GM19328 (cell line): Measurements from ENCODE around the gene GTF2A1L.
"Not testable (repeated sequence)": the region's sequence is repeated elsewhere in the genome, so short reads cannot be mapped to it uniquely, and the experiment has no call there.

Experiments
- ATAC-seq: cut with Tn5 transposase; IDR thresholded peaks from one replicate; pipeline ENCODE4 v1.9.1; 2021; ENCODE audit warnings: mild to moderate bottlenecking, moderate library complexity; ENCODE audit not compliant: unreplicated experiment

GTF2A1L gene

DNA sequence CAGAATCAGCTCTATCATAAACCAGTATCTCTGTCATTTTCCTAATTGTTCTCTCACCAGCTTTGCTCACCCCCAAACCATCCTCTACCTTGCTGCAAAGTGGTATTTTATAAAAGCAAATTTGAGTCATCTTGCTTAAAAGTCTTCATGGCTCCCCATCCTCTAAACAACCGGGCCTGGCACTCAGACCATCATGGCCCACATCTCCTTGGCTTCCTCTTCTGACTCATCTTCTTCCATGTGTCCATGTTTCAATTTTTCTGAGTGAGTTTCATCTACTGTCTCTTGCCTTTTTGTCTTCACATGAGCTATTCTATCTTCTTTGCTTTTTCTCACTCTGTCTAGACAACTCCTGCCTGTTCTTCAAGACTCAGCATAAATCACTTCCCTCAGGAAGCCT lies 79.2 kb downstream of the GTF2A1L start:
- no peak for ATAC-seq

DNA sequence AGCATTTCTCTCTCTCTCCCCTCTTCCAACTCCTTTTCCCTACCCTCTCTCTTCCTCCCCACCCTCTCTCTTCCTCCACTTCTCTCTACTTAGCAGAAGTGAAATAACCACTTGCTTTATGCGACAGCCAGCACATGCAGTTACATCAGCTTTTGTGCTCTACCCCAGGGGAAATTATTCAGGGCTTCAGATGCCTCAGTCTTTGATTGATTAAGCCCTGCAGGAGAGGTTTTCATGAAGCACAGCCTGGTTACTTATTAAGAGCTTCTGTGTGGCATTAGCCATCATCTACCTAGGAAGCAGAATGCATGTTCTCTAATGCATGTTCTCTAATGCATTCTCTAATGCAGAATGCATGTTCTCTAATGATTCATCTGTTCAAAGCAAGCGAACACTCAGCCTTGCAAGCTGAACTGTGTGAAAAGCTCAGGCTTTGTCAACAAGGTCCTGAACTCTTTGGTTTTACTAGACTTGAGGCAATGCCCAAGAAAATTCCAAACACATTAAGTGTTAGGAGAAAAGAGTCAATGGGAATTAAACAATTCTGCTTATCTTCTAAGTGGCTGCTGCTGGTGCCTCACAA lies 81.8 kb downstream of the GTF2A1L start:
- ATAC-seq = no peak

DNA sequence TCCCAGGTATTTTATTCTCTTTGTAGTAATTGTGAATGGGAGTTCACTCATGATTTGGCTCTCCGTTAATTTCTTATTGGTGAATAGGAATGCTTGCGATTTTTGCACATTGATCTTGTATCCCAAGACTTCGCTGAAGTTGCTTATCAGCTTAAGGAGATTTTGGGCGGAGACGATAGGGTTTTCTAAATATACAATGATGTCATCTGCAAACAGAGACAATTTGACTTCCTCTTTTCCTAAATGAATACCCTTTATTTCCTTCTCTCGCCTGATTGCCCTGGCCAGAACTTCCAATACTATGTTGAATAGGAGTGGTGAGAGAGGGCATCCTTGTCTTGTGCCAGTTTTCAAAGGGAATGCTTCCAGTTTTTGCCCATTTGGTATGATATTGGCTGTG lies 86.0 kb downstream of the GTF2A1L start:
- not testable (repeated sequence) for ATAC-seq

DNA sequence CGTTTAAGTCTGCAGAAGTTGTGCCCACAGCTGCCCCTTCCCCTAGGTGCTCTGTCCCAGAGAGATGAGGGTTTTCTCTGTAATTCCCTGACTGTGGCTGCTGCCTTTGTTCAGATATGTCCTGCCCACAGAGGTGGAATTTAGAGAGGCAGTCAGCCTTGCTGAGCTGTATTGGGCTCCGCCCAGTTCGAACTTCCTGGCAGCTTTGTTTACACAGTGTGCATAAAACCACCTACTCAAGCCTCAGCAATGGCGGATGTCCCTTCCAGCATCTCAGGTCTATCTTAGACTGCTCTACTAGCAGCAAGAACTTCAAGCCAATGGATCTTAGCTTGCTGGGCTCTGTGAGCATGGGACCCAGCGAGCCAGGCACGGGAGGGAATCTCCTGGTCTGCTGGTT lies 89.8 kb downstream of the GTF2A1L start:
- ATAC-seq = no peak

DNA sequence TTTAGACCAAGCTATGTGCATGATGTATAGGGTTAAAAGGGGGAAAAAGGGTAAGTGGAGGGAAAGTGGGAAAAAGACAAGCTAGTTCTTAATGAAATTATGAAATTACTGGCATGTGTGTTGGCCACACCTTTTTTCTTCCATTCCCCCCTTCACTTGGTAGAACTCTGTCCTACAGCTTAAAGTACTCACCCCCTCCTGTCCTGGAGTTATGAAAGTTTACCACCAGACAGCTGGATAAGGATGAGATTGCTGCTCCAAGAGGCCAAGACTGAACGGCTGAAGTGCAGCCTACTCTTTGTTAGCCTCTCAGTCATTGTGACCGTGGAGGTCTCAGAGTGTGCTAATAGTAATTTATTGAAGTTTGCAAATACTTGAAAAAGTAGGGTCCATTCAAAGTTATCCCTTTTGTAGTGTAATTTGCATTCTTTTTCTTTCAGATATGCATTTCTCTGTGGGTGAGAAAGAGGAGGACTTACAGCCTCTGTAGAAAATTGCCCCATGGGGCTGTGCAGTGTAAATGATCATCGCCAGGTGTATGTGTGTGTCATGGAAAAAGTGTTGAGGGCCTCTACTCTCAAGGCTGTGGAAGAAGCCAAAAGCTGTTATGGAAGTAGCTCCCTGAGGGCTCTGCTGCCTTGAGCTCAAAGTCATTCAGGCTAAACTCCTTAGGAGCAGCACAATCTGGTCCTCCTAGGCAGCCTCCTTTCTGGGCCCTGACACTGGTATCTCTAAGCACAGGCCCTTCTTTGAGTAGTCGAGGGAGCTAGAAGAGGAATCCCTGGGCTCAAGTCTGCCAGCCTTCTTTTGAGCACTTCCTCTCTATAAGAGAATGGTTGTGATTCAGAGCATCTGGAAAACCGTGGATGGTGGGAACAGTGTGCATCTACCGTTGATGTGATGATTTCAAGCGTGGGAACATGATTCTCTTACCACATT lies 91.7 kb downstream of the GTF2A1L start:
- ATAC-seq = no peak

DNA sequence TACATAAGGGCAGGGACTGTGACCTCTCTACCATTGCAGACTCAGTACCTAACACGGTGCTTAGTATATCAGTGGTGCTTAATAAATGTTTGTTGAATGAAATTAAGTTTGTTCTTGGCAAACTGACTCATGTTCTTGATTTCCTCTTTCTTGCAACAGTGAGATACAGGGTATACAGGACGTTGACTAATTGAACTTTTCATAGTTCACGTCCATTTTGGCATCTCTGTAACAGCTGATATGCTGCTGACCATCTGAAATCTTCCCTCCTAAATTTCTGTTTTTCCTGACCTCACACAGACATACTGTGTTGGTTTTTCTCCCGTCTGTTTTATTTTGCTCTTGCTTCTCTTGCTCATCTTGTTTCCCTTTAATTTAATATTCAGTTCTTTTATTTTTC lies 93.7 kb downstream of the GTF2A1L start:
- ATAC-seq = no peak

DNA sequence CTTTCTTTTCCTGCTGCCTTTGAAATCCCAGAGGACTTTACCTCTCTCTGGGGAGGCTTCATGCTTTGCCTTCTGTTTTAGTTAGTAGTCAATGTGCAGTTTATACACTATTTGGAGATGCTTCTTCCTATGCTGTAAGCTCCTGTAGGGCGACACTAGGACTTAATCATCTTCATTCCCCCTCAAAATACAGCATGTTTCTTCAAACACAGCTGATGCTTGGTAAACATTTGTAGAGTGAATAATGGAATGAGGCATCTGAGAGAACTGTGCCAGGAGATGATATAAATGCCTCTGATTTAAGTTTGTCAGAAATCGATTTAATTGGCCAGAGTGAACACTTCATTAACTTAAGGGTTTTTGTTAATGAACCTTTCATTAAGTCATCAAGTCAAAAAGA lies 94.5 kb downstream of the GTF2A1L start:
- no peak for ATAC-seq

DNA sequence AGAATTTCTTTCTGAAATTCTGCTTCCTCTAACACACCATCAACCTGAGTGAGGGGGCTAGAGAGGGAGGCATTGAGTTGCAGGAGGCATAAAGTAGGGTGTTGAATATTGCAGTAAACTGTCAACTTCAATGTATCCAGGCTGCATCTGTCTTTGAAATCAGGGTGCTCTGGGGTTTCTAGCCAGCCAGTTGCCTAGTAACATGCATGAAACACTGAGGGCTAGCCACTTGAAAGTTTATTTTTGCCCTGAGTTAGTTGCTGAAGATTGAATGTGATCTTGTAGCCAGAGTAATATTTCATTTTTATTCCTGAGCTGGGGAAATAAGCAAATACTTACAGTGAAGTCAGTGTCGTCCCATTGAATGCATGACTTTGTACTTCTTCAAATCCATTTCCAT lies 96.0 kb downstream of the GTF2A1L start:
- ATAC-seq = no peak

DNA sequence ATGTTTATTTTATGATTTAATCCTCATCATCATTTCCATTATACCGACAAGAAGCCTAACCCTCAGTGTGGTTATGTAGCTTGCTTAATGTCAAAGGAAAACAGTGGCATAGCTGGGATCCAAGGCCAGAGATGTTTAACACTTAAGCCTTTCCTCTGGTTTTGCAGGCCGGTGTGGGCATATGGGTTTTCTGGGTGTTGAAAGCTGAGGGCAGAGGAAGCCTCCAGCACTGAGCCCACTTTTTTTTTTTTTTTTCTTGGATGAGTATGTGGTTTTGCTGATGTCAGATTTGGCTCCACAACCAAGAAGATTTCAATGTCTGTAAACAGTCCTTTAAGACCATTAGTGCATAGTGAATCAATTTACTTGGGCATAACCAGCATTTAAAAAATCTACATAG lies 96.6 kb downstream of the GTF2A1L start:
- no peak for ATAC-seq

DNA sequence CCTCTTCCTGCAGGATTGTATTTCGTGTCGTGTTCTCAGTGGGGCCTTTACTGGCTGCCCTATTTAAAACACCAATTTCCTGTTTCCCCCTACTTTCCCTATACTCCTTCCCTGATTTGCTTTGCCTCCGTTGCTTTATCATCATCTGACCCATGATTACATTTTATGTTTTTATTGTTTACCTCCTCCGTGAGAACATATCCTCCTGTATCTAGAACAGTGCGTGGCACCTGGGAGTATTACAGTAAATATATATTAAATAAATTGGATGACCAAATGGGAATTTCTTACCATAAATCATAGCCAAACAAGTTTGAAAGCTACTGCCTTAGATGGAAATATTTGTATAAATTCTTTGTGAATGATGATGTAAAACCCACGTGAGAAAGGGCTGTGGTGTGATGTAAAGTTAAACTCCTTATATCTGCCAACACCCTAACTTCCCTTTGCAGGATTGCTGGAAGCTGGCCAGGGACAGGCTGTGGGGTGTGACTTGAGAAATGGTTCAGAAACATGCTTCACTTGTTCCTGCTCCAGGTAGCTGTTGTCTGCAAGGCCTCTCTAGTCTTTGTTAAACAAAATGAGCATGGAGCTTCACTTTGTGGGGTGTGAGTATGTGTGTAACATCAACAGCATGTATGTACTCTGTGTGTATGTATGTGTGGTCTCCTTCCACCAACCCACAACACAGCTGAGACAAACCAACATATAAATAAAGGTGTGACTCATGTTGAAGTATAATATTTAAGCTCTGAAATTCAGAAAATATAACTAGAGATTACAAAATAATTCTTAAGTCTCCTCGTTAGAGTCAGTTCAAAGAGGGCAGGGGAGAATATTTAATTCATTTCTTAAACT lies 97.6 kb downstream of the GTF2A1L start:
- ATAC-seq = no peak

DNA sequence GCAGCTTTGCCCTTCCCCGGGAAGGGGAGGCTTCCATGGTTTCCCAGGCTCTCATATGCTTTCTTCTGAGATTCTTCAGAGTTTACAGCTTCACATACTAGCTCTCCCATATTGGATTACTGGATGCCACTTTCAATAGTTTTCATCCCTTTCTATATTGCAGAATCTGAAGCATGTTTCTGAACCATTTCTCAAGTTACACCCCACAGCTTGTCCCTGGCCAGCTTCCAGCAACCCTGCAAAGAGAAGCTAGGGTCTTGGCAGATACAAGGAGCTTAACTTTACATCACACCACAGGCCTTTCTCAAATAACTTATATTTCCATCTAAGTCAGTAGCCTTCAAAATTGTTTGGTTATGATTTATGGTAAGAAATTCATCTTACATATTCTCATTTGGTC lies 98.3 kb downstream of the GTF2A1L start:
- ATAC-seq = no peak

DNA sequence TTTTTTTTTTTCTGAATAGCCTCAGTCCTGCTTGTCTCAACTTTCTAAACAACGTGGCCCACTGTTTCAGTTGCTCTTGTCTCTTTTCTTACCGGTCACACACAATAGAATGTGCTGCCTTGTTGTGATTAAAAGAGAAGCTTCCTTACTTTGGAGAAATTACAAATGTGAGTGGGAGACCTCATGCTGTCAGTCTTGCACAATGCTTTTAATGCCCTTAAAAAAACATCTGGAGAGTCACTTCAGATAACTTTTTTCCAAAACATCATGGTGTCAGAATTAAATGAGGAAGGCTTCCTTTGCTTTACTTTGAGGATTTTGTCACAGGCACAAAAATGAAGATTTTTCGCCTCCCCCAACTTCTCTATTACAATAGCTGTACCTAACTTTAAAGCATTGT lies 100.2 kb downstream of the GTF2A1L start:
- ATAC-seq = no peak

DNA sequence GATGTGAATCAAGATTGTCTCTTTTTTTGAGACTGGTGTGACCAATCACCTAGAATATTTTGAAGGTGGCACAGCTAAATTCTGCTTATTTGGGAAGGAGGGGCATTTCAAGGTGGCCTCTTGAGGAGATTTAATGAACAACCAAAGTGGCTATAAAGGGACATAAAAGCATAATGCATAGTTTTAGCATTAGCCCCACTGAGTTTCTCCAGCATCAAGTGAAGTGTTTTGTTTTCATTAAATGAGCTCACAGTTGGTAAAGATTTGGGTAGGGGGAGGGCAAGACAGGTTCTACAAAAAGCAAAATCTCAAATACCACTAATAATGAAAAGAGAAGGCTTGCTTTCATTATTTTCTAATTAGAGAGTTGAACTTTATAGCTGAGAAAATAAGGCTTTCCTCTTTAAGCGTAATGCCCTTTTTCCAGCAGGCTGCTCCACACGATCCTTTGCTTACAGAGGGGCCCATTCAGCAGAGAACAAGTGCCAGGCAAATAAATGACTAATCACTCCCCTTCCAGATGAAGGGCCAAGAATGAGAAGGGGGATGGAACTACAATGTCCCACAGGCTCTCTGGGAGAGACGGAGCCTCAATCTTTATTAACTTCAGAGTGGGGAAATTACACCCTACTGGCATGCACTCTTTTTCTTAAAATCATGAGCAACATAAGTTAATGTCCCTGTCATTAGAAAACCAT lies 102.0 kb downstream of the GTF2A1L start:
- ATAC-seq = no peak

DNA sequence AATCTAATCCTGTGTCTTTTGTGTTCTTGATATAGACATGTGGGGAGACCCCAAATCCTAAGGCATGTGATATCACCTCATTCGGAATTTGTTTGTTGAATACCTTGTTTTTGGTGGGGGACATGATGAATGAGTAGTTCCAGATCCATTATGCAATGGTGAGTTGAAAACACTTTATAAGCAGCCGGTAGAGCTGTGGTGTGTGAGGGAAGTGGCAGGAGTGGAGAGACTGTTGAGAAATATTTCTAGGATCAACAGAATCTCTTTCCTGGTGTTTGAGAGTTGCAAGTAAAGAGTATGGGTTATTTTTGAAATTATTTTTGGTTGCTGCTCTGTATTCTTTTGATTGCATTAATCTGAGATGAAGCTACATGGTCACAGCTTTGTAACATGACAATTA lies 103.5 kb downstream of the GTF2A1L start:
- no peak for ATAC-seq

DNA sequence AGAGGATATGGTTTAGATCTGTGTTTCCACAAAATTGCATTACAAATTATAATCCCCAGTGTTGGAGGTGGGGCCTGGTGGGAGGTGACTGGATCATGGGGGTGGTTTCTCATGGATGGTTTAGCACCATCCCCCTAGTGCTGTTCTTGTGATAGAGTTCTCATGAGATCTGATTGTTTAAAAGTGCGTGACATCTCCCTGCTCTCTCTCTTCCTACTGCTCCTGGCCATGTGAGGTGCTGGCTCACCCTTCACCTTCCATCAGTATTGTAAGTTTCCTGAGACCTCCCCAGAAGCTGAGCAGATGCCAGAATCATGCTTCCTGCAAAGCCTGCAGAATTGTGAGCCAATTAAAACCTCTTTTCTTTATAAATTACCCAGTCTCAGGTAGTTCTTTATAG lies 104.7 kb downstream of the GTF2A1L start:
- ATAC-seq = no peak

DNA sequence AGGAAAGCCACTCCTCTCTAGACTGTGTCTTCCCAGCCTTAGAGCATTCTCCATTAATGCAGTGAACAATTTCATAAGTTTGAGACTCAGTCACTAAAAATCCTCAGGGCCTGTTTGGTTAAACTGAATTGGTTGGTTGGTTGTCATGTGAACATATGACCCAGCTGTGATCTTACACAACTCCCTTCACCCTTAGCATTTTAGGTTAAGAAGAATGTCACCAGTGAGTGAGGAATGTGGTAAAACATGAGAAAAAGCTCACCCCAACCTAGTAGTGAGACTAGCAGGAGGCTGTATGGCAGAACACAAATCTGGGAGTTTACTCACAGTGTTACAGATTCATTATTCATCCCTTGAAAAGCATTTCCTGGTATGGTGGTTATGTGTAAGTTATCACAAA lies 105.5 kb downstream of the GTF2A1L start:
- ATAC-seq = no peak

DNA sequence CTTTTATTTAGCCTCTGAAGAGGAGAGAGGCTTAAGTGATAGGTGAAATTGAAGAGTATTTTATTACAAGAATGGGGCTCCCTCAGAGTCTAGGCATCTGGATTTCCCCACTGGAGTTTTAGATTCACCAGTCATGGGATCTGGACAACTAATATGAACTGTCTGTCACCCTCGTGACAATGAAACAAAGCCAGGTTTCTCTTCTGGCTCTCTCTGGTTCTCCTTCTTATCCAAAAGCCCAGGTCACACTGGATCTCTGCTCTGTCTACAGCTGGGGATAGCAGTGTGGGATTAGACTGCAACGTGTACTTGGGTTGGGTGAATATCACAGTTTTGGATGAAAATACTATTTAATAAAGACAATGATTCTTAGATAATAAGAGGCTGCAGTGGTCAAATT lies 106.6 kb downstream of the GTF2A1L start:
- ATAC-seq = no peak

DNA sequence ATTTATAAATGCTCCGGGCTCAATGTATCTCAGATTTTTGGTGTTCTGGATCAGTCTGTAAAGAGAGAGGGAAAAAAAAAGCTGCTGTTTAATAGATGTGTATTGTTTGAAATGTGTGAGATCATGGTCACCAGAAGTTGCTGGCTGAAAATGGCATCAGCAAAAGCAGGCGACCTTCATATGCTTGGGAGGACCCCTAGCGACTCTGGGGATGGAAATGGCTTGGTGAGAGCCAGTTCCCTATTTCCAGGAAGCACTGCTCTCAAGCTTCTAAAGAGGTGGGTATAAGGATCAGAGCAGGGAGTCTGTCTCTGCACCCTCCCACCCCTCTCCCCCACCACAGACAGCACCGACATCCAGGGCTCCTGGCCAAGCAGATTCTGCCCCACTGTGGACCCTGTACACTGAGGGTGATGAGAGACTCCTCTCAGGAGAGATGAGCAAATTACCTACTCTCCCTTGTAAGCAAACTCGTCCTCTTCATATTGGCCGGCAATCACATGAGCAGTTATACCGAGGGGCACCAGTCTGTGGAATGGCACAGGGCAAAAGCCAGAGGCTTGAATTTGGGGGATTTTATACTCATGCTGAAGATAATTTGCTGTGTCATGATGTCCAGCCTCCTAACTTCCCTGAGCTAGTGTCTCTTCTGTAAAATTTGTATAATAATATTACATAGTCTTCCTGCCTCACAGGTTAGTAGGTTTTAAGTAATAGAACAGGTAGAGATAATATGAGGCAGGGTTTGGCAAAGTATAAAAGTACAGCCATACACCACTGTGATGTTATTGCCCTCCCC lies 108.2 kb downstream of the GTF2A1L start:
- ATAC-seq = no peak

DNA sequence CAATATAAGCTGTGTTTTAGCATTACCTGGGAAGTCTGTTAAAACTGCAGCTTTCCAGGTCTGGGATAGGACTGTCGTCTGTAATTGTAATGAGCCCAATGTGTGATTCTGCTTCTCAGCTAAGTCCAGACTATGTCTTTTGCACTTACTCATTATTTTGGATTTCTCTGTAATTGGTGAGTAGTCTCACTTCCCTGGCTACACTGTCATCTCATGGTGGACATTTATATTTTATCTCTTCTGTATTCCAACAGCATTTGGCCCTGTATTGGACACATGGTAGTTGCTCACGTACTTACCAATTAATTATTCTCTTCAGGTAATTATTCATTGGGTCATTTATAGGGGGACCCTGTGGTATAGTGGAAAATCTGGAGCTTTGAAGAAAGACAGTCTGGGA lies 109.9 kb downstream of the GTF2A1L start:
- ATAC-seq = no peak

DNA sequence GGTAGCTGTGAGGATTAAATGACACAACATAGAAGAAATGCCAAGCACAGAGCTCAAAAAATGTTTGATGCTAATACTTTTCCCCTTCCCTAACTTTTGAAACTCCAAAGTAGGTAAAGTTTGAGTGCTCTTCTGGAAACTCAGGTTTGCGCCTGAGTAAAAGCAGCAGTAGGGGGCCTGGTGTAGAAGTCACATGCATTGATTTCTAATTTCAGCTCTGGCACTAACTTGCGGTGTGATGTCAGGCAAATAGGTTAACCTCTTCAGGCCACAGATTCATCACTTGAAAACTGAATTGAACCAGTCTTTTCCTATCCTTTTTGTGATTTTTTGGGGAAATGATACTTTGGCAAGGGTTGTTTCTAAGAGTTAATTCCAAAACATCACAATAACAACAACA lies 110.6 kb downstream of the GTF2A1L start:
- ATAC-seq = no peak
